Measurements from ENCODE around the gene C1orf53. TPM values are rescaled to one million over a fixed set of nuclear protein-coding genes. Genes with fewer than 3 reads are reported as not detected.

Gene C1orf53
- polyA plus RNA-seq, 2 donors = 6.3 to 6.6 TPM

DNA sequence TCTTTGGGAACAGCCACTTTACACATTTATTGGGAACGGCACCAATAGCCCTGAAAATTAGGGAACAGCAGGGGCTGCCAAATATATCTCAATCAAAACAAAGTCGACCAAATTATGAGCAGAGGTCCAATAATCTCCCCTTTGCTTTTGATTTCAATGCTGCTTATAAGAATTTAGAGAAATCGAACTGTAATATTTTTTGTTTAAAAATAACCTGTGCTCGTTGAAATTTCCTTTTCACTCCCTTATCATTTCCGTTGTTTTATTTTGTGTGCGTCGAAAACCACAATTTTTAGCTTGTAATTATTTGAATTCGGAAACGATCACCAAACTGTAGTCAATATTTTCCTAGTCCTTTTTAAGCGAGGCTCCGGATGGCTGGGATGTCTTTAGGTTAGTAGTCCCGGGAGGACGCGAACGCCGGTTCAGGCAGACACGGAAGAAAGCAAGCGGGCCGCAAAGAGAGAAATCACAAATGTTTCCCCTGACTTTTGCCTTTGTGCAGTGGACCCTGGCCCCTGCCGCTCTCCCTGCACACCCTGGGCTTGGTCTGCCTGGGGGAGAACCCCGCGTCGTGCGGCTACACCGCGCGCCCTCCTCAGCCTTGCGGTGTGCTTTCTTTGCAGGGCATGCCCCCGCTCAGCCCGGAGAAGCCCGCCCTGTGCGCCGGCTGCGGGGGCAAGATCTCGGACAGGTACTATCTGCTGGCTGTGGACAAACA lies 17.1 kb downstream of the C1orf53 start:
- H3K4me3 ChIP-seq (ENCODE audit: low read depth in 1 of 2, low read length in 2 of 2) = no peak overlapping the region
- no peak overlapping the region for H3K27ac ChIP-seq (ENCODE audit: low read depth in 2 of 2, low read length in 1 of 2)
- H3K27me3 ChIP-seq (ENCODE audit: control insufficient read depth in 1 of 2, insufficient read depth in 2 of 2, low read length in 2 of 2) = peaks cover 8 to 54% of the 10 kb centered on the region in 2 donors
- H3K36me3 ChIP-seq (ENCODE audit: control insufficient read depth in 2 of 2, insufficient read depth in 2 of 2, low read length in 1 of 2) = no peaks in the 10 kb centered on the region
- peaks cover 13 to 17% of the 10 kb centered on the region in 2 donors for H3K4me1 ChIP-seq (ENCODE audit: control insufficient read depth in 2 of 2, insufficient read depth in 2 of 2, low read length in 1 of 2)
- WGBS, 2 donors = 11 to 14% methylated on average over 34 to 35 of the region's 35 CpGs
- H3K9me3 ChIP-seq (ENCODE audit: control insufficient read depth in 2 of 2, insufficient read depth in 1 of 2, low read depth in 1 of 2, low read length in 1 of 2) = peaks cover 0 to 11% of the 10 kb centered on the region in 2 donors

DNA sequence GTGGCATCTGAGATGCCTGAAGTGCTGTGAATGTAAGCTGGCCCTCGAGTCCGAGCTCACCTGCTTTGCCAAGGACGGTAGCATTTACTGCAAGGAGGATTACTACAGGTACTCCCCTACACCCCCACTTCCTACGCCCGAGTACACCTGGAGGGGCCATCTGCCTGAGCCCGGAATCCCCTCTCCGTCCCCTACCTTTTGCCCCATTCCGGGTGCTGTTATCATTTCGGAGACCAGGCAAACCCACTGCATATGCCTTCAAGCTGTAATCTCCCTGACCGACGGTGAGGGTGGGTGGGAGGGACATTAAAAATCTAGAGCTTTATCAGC lies 17.6 kb downstream of the C1orf53 start:
- WGBS, 2 donors = 9 to 10% methylated on average over 11 of the region's 11 CpGs
- Histone ChIP-seq H3K27ac (ENCODE audit: low read depth in 2 of 2, low read length in 1 of 2) (no peak overlapping the region), H3K27me3 (ENCODE audit: control insufficient read depth in 1 of 2, insufficient read depth in 2 of 2, low read length in 2 of 2) (peaks cover 8 to 49% of the 10 kb centered on the region in 2 donors), H3K36me3 (ENCODE audit: control insufficient read depth in 2 of 2, insufficient read depth in 2 of 2, low read length in 1 of 2) (no peaks in the 10 kb centered on the region), H3K9me3 (ENCODE audit: control insufficient read depth in 2 of 2, insufficient read depth in 1 of 2, low read depth in 1 of 2, low read length in 1 of 2) (peaks cover 0 to 11% of the 10 kb centered on the region in 2 donors), H3K4me1 (ENCODE audit: control insufficient read depth in 2 of 2, insufficient read depth in 2 of 2, low read length in 1 of 2) (peaks cover 13 to 17% of the 10 kb centered on the region in 2 donors), H3K4me3 (ENCODE audit: low read depth in 1 of 2, low read length in 2 of 2) (no peak overlapping the region)

DNA sequence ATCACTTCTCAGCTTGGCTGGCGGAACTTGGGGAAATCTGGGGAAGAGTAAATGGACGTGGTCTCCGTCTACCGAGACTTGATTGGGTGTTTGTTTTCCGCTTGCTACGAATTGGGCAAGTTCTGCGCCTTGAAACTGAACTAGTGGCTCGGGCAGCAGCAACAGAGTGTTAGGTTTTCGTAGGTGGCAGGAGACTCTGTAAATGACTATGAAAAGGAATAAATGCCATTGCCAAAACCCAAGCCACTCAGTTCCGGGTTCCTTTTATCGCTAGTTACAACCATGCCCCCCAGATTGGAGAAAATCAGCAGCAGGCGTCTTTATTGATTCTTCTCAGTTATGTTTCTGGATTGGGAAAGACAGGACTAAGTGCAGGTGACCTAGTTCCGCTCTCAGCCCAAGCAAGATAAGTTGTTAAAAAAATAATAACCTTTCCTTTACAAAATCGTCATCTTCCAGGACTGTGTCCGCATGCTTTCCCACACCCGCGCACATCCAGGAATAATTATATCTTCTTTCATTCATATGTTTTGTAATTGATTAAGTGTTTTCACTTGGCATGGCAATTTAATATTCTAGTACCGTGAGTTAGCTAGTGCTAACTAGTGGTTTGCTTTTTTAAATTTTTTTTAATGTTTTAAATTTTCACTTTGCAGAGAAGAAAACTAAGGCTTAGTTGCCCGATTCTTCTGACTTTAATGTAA lies 18.1 kb downstream of the C1orf53 start:
- Histone ChIP-seq H3K4me1 (ENCODE audit: control insufficient read depth in 2 of 2, insufficient read depth in 2 of 2, low read length in 1 of 2) (peaks cover 13 to 17% of the 10 kb centered on the region in 2 donors), H3K4me3 (ENCODE audit: low read depth in 1 of 2, low read length in 2 of 2) (no peak overlapping the region), H3K9me3 (ENCODE audit: control insufficient read depth in 2 of 2, insufficient read depth in 1 of 2, low read depth in 1 of 2, low read length in 1 of 2) (peaks cover 0 to 11% of the 10 kb centered on the region in 2 donors), H3K27ac (ENCODE audit: low read depth in 2 of 2, low read length in 1 of 2) (no peak overlapping the region), H3K36me3 (ENCODE audit: control insufficient read depth in 2 of 2, insufficient read depth in 2 of 2, low read length in 1 of 2) (no peaks in the 10 kb centered on the region), H3K27me3 (ENCODE audit: control insufficient read depth in 1 of 2, insufficient read depth in 2 of 2, low read length in 2 of 2) (peaks cover 8 to 44% of the 10 kb centered on the region in 2 donors)
- 21 to 29% methylated on average over 19 of the region's 19 CpGs for WGBS, 2 donors

GRCh38 chr1:197921235-197922069 lies 19.0 kb downstream of the C1orf53 start:
- peaks cover 13% of the 10 kb centered on the region in 2 donors for H3K4me1 ChIP-seq (ENCODE audit: control insufficient read depth in 2 of 2, insufficient read depth in 2 of 2, low read length in 1 of 2)
- no peak overlapping the region for H3K27ac ChIP-seq (ENCODE audit: low read depth in 2 of 2, low read length in 1 of 2)
- peaks cover 0 to 6% of the 10 kb centered on the region in 2 donors for H3K9me3 ChIP-seq (ENCODE audit: control insufficient read depth in 2 of 2, insufficient read depth in 1 of 2, low read depth in 1 of 2, low read length in 1 of 2)
- WGBS, 2 donors = 25 to 28% methylated on average over 33 of the region's 33 CpGs
- H3K36me3 ChIP-seq (ENCODE audit: control insufficient read depth in 2 of 2, insufficient read depth in 2 of 2, low read length in 1 of 2) = no peaks in the 10 kb centered on the region
- H3K4me3 ChIP-seq (ENCODE audit: low read depth in 1 of 2, low read length in 2 of 2) = no peak overlapping the region
- H3K27me3 ChIP-seq (ENCODE audit: control insufficient read depth in 1 of 2, insufficient read depth in 2 of 2, low read length in 2 of 2) = peaks cover 8 to 36% of the 10 kb centered on the region in 2 donors

DNA sequence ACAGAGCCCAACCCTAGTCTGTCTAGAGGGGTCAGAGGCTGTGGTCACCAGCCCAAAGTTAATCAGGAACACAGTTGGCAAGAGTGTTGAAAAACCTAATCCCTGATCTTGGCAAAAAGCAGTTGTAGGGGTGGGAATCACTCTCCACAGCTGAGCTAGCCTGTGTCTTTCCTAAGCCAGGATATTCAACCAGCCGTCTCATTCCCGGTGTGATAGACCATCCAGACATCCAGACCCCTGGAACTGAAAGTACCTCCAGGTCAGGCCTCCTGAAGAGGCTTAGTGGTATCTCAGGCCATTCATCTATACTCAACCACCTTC lies 19.6 kb downstream of the C1orf53 start:
- H3K36me3 ChIP-seq (ENCODE audit: control insufficient read depth in 2 of 2, insufficient read depth in 2 of 2, low read length in 1 of 2) = no peaks in the 10 kb centered on the region
- H3K4me3 ChIP-seq (ENCODE audit: low read depth in 1 of 2, low read length in 2 of 2) = no peak overlapping the region
- peaks cover 0 to 6% of the 10 kb centered on the region in 2 donors for H3K9me3 ChIP-seq (ENCODE audit: control insufficient read depth in 2 of 2, insufficient read depth in 1 of 2, low read depth in 1 of 2, low read length in 1 of 2)
- 86 to 88% methylated on average over 2 of the region's 2 CpGs for WGBS, 2 donors
- H3K27ac ChIP-seq (ENCODE audit: low read depth in 2 of 2, low read length in 1 of 2) = no peak overlapping the region
- peaks cover 10 to 11% of the 10 kb centered on the region in 2 donors for H3K4me1 ChIP-seq (ENCODE audit: control insufficient read depth in 2 of 2, insufficient read depth in 2 of 2, low read length in 1 of 2)
- H3K27me3 ChIP-seq (ENCODE audit: control insufficient read depth in 1 of 2, insufficient read depth in 2 of 2, low read length in 2 of 2) = peaks cover 6 to 34% of the 10 kb centered on the region in 2 donors

DNA sequence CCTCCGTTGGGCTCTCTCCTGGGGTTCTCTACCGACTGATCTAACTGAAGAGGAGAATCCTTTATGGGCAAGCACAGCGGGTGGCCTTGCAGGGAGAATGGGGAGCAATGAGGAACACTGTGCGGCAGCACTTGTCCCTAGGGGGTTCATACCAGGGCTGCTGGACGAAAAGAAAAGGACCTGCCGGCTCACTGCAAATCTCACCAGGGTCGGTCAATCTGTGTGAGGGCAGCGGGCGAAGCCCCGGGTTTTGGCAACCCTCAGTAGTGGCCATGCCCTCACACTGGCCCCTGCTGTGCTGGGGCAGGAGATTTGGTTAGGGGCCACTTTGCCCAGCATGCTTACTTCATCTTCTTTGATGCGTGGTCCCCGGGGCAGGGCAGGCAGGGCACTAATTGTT lies 20.6 kb downstream of the C1orf53 start:
- peaks cover 4 to 25% of the 10 kb centered on the region in 2 donors for H3K27me3 ChIP-seq (ENCODE audit: control insufficient read depth in 1 of 2, insufficient read depth in 2 of 2, low read length in 2 of 2)
- H3K36me3 ChIP-seq (ENCODE audit: control insufficient read depth in 2 of 2, insufficient read depth in 2 of 2, low read length in 1 of 2) = no peaks in the 10 kb centered on the region
- 69 to 75% methylated on average over 12 of the region's 12 CpGs for whole genome bisulfite sequencing, 2 donors

DNA sequence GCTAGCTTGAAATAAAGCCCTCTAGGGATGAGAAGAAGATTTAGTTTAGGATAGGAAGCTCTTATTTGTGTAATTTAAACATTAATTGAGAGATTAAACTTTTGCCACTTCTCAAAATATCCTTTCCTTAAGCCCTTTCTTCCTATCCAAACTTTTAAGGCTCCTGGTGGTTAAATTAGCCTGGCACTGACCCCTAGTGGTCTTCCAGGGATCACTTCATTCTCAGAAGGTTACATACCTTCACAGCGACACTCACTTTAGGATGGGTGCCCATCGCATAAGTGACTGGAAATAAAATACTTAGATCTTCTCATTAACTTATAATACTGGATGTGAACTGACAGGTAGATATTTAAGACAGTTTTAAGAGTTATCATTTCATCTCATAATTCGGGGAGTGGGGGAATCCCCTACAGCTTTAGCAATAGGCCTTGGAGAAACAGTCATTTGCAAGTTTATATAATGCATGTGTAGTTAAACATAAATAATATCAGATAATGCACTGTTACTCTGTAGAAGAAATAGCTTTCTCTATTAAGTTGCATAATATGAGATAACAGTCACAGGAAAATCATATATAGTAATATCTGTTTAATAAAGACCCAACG lies 22.2 kb downstream of the C1orf53 start:
- Histone ChIP-seq H3K4me3 (ENCODE audit: low read depth in 1 of 2, low read length in 2 of 2) (no peak overlapping the region), H3K27ac (ENCODE audit: low read depth in 2 of 2, low read length in 1 of 2) (no peak overlapping the region), H3K4me1 (ENCODE audit: control insufficient read depth in 2 of 2, insufficient read depth in 2 of 2, low read length in 1 of 2) (peaks cover 0 to 2% of the 10 kb centered on the region in 2 donors), H3K36me3 (ENCODE audit: control insufficient read depth in 2 of 2, insufficient read depth in 2 of 2, low read length in 1 of 2) (no peaks in the 10 kb centered on the region), H3K27me3 (ENCODE audit: control insufficient read depth in 1 of 2, insufficient read depth in 2 of 2, low read length in 2 of 2) (peaks cover 0 to 15% of the 10 kb centered on the region in 2 donors), H3K9me3 (ENCODE audit: control insufficient read depth in 2 of 2, insufficient read depth in 1 of 2, low read depth in 1 of 2, low read length in 1 of 2) (peaks cover 0 to 6% of the 10 kb centered on the region in 2 donors)
- WGBS, 2 donors = 46 to 49% methylated on average over 4 of the region's 4 CpGs

More for the DNA sequence above, 20.6 kb downstream of the C1orf53 start:
- Histone ChIP-seq H3K9me3 (ENCODE audit: control insufficient read depth in 2 of 2, insufficient read depth in 1 of 2, low read depth in 1 of 2, low read length in 1 of 2) (peaks cover 0 to 6% of the 10 kb centered on the region in 2 donors), H3K4me1 (ENCODE audit: control insufficient read depth in 2 of 2, insufficient read depth in 2 of 2, low read length in 1 of 2) (peaks cover 4 to 7% of the 10 kb centered on the region in 2 donors), H3K27ac (ENCODE audit: low read depth in 2 of 2, low read length in 1 of 2) (no peak overlapping the region), H3K4me3 (ENCODE audit: low read depth in 1 of 2, low read length in 2 of 2) (no peak overlapping the region)

DNA sequence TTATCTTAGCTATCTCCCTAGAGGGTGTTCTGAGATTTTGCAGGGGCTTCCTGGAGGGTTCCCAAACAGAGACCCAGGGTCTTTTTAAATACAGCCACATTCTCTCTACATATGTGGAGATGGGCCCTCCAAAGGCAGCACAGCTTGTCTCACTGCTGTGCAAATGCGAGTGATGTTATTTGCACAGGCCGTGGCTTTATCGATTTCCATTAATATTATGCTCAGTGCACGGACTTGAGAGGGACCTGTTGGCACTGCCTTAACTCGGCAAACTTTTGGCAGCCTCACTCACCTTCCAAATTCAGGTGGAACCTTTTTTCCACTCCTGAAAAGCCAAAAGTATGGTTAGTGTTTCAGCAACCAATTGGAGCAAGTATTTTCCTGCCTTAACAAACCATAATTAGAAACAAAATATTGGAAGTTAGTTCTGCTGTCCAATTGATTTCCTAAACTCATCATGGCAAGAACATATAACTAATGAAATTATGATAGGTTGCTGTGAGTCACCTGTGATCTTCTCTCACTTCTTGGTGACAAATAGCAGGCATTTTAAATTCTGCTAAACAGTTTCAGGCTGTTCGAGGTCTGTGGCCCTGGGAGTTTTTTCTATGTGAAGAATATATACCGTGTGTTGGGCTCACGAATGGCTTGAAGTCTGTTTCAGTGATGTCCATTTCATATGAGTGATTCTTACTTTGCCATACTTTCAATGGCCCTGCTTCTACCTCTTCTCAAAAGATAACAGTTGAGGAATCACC lies 25.7 kb downstream of the C1orf53 start:
- Histone ChIP-seq H3K4me3 (ENCODE audit: low read depth in 1 of 2, low read length in 2 of 2) (no peak overlapping the region), H3K27me3 (ENCODE audit: control insufficient read depth in 1 of 2, insufficient read depth in 2 of 2, low read length in 2 of 2) (peaks cover 0 to 2% of the 10 kb centered on the region in 2 donors), H3K36me3 (ENCODE audit: control insufficient read depth in 2 of 2, insufficient read depth in 2 of 2, low read length in 1 of 2) (no peaks in the 10 kb centered on the region), H3K4me1 (ENCODE audit: control insufficient read depth in 2 of 2, insufficient read depth in 2 of 2, low read length in 1 of 2) (no peaks in the 10 kb centered on the region), H3K9me3 (ENCODE audit: control insufficient read depth in 2 of 2, insufficient read depth in 1 of 2, low read depth in 1 of 2, low read length in 1 of 2) (no peaks in the 10 kb centered on the region), H3K27ac (ENCODE audit: low read depth in 2 of 2, low read length in 1 of 2) (no peak overlapping the region)
- 75 to 88% methylated on average over 8 of the region's 8 CpGs for WGBS, 2 donors
